GM18873 (cell line): ENCODE measurements around the gene PLK5.
"Not testable (repeated sequence)": the region's sequence is repeated elsewhere in the genome, so short reads cannot be mapped to it uniquely, and the experiment has no call there.

Experiments
- ATAC-seq: cut with Tn5 transposase; IDR thresholded peaks from one replicate; pipeline ENCODE4 v1.9.1; 2021; ENCODE audit warnings: mild to moderate bottlenecking, moderate library complexity, moderate number of reproducible peaks; ENCODE audit not compliant: unreplicated experiment, low FRiP score

PLK5 gene

DNA sequence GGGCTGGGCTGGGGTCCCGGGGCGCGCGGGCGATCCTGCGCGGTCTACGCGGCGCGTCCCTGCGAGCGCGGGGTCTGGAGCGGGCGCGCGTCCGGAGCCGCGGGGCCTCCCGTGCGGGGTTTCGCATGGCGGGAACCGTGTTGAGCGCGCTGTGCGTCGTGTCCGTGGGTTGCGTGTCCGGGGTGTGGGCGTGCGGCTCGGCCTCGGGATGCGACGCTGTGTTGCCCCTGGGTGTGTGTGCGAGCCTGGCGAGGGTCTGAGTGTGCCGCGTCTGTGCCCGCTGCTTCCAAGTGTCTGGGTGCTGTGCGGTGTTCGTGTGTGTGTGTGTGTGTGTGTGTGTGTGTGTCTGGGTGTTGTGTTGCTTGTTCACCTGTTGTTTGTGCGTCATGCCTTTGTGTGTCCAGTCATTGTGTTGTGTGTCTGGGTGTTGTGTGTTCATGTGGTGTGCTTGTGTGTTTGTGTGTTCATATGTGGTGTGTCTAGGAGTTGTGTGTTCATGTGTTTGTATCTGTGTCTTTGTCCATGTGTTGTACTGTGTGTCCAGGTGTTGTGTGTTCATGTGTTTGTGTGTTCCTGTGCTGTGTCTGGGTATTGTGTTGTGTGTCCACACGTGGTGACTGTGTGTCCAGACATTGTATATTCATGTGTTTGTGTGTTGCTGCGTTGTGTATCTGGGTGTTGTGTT, 552 bp downstream of the PLK5 start:
- no peak for ATAC-seq

GRCh38 chr19:1524972-1525325, 1.1 kb downstream of the PLK5 start:
- no peak for ATAC-seq

DNA sequence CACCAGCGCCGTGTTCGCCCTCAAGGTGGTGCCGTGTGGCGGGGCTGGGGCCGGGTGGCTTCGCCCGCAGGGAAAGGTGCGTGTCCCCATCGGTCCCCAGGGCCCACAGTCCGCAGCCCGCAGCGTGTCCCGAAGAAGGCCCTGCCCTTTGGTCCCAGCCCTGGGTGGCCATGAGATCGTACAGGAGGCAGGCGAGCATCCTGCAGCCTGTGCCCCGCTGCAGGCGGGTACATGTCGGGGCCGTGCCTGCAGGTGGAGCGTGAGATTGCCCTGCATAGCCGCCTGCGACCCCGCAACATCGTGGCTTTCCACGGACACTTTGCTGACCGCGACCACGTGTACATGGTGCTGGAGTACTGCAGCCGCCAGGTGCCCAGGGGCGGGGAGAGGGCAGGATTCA, 1.5 kb downstream of the PLK5 start:
- ATAC-seq, result no peak

GRCh38 chr19:1526066-1526778, 2.3 kb downstream of the PLK5 start:
- ATAC-seq, result no peak

DNA sequence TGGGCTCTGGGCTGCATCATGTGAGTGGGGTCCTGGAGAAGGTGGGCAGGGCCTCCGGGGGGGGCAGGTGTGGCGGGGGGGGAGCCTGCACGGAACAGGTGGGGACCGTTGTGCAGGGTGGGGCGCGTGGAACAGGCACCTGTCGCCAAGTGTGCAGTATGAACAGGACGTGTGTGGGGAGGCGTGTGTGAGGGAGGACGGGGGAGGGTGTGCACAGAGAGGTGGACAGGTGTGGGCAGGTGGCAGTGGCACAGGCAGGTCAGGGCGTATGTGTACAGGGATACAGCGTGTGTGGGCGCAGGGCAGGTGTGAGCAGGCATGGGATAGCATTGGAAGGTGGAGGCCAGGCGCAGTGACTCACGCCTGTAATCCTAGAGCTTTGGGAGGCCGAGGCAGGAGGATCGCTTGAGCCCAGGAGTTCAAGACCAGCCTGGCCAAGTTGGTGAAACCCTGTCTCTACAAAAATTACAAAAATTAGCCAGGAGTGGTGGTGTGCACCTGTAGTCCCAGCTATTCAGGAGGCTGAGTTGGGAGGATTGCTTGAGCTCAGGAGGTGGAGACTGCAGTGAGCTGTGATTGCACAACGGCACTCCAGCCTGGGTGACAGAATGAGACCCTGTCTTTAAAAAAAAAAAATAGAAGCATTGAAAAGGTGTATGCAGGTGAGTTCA, 3.2 kb downstream of the PLK5 start:
- no peak for ATAC-seq

GRCh38 chr19:1527650-1528309, 3.9 kb downstream of the PLK5 start:
- no peak for ATAC-seq

GRCh38 chr19:1528596-1529429, 4.9 kb downstream of the PLK5 start:
- no peak for ATAC-seq

DNA sequence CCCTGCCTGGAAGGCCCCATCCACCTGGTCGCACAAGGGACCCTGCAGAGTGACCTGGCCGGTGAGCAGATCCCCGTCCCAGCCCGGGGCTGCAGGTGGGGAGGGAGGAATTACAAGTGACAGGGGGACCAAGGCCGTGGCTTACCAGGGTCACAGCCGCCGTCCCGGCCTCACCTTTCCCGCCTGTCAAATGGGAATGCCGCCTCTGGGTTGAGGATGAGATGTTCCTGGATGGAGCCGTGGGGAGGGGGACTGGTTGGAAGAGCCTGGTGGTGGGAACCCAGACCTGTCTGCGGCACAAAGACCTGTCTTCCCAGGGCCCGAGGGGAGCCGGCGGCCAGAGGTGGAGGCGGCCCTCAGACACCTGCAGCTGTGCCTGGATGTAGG, 5.5 kb downstream of the PLK5 start:
- no peak for ATAC-seq

- ATAC-seq, result not testable (repeated sequence)
Observed at GRCh38 chr19:1530856-1531255, 7.0 kb downstream of the PLK5 start.

DNA sequence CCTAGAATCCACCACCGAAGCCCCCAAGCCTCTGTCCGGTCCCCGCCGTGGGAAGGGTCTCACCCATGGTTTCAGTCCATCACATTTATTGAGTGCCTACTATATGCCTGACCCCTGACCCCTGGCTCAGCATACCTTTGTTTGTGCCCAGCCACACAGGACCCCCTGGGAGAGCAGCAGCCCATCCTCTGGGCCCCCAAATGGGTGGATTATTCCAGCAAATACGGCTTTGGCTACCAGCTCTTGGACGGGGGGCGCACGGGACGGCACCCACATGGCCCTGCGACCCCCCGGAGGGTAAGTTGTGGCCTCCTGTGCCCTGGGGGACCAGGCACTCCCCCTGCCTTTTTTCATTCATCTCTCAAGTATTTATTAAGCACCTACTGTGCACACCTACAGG, 7.7 kb downstream of the PLK5 start:
- no peak for ATAC-seq

GRCh38 chr19:1532003-1532402, 8.1 kb downstream of the PLK5 start:
- no peak for ATAC-seq

GRCh38 chr19:1533510-1534150, 9.8 kb downstream of the PLK5 start:
- no peak for ATAC-seq

- no peak for ATAC-seq
Observed at GRCh38 chr19:1534972-1535371, 11.1 kb downstream of the PLK5 start.

DNA sequence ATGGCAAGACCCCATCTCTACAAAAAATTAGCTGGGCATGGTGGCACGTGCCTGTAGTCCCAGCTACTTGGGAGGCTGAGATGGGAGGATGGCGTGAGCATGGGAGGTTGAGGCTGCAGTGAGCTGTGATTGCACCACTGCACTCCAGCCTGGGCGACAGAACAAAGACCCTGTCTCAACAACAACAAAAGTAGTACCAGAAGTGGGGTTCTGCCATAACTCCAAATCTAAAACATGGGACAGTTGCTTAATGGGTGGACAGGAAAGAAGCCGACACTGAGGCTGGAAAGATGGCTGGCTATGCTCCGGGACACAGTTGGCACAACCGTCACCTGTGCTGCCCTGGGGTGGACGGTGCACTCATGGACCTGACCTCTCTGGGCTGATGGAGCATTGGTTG, 11.8 kb downstream of the PLK5 start:
- ATAC-seq, result not testable (repeated sequence)

DNA sequence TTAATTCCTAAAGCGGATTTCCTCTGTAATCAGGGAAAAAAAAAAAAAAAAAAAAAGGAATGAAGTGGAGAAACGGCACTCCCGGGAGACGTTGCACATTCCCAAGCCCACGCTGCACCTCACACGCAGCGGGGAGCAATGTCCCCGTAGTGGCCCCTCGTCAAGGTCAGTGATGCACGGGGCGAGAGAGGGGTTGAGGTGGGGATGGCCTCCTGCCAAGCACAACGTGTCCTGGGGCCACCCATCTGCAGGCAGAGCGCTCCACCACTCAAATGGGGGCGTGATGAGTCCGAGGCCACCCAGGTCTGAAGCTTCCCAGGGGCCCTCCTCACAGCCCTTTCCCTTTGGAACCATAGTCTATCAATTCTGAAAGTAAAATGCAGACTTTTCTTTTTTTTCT, 15.1 kb downstream of the PLK5 start:
- ATAC-seq, result no peak

DNA sequence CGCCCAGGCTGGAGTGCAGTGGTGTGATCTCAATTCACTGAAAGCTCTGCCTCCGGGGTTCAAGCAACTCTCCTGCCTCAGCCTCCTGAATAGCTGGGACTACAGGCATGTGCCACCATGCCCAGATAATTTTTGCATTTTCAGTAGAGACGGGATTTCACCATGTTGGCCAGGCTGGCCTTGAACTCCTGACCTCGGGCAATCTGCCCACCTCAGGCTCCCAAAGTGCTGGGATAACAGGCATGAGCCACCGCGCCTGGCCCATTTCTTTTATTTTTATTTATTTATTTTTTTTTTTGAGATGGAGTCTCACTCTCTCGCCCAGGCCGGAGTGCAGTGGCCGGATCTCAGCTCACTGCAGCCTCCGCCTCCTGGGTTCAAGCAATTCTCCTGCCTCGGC, 15.9 kb downstream of the PLK5 start:
- not testable (repeated sequence) for ATAC-seq

DNA sequence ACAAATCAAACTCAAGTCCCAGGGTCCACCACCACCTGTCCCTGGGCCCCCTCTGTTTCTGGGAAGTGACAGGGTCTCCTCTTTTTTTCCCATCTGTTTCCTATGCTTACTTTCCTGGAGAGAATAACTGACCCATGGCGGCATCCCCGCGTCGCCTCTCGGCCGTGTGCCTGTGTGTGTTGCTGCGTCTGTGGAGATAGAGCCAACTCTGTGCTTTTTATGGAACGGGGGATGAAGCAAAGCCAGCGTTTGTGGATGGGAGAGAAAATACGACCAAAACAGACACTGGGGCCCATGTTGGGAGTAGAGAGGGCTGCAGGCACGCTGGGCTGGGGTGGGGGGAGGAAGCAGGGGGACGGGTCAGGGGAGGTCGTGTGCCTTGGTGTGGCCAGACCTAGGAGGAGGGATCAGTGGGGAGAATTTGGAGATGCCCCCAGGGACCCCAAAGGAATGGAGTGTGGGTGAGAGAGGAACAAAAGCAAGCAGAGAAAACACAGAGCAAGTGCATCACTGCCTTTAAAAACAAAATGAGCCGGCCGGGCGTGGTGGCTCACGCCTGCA, 16.6 kb downstream of the PLK5 start:
- ATAC-seq, result no peak

- no peak for ATAC-seq
Observed at GRCh38 chr19:1549332-1549945, 25.6 kb downstream of the PLK5 start.
